ENCODE results near the gene ITPR2.
A peak's percentile ranks its signal among the peaks of the same experiment; 100 is the strongest.
"Not testable (repeated sequence)": the region's sequence is repeated elsewhere in the genome, so short reads cannot be mapped to it uniquely, and the experiment has no call there.

ITPR2 gene

GRCh38 chr12:26750531-26751175 lies 82.3 kb downstream of the ITPR2 start:
- peak; percentile 23 for DNase-seq

GRCh38 chr12:26749781-26750180 lies 83.2 kb downstream of the ITPR2 start:
- no peak for DNase-seq

GRCh38 chr12:26748741-26749431 lies 84.1 kb downstream of the ITPR2 start:
- DNase-seq = no peak

GRCh38 chr12:26748412-26748740 lies 84.6 kb downstream of the ITPR2 start:
- no peak for DNase-seq

GRCh38 chr12:26746121-26746714 lies 86.8 kb downstream of the ITPR2 start:
- DNase-seq = no peak

- no peak for DNase-seq
Observed at GRCh38 chr12:26744697-26745440, 88.1 kb downstream of the ITPR2 start.

GRCh38 chr12:26744042-26744626 lies 88.9 kb downstream of the ITPR2 start:
- no peak for DNase-seq

- DNase-seq = no peak
Observed at GRCh38 chr12:26741584-26742227, 91.3 kb downstream of the ITPR2 start.

- no peak for DNase-seq
Observed at GRCh38 chr12:26740991-26741390, 92.0 kb downstream of the ITPR2 start.

GRCh38 chr12:26740348-26740747 lies 92.6 kb downstream of the ITPR2 start:
- DNase-seq = no peak

- DNase-seq = no peak
Observed at GRCh38 chr12:26737487-26738030, 95.4 kb downstream of the ITPR2 start.

- no peak for DNase-seq
Observed at GRCh38 chr12:26736563-26737486, 96.2 kb downstream of the ITPR2 start.

GRCh38 chr12:26735249-26735639 lies 97.8 kb downstream of the ITPR2 start:
- no peak for DNase-seq

GRCh38 chr12:26734510-26735248 lies 98.3 kb downstream of the ITPR2 start:
- DNase-seq = no peak

- no peak for DNase-seq
Observed at GRCh38 chr12:26732005-26732908, 100.7 kb downstream of the ITPR2 start.

- DNase-seq = no peak
Observed at GRCh38 chr12:26730481-26731350, 102.3 kb downstream of the ITPR2 start.

GRCh38 chr12:26729137-26729671 lies 103.8 kb downstream of the ITPR2 start:
- DNase-seq = not testable (repeated sequence)
